ENCODE measurements around the gene MTNR1B. TPM values are rescaled to one million over a fixed set of nuclear protein-coding genes. Genes with fewer than 3 reads are reported as not detected.

The MTNR1B gene
- polyA plus RNA-seq, 3 donors from 2014 or later: not detected

GRCh38 chr11:92986585-92986984 is 17.1 kb downstream of the MTNR1B start:
- H3K36me3 Mint-ChIP-seq: no peaks in the 10 kb centered on the region
- peaks cover 0 to 2% (median 0%) of the 10 kb centered on the region in 3 donors for H3K27me3 Mint-ChIP-seq (ENCODE audit: low read depth in 3 of 3)
- peaks cover 6 to 12% (median 8%) of the 10 kb centered on the region in 6 donors for H3K9me3 Mint-ChIP-seq
- no peak overlapping the region for H3K27ac Mint-ChIP-seq
- no peaks in the 10 kb centered on the region for H3K4me1 Mint-ChIP-seq
- H3K4me3 Mint-ChIP-seq: no peak overlapping the region
- DNase-seq: no peak

- Mint-ChIP-seq H3K9me3 (peaks cover 6 to 16% (median 10%) of the 10 kb centered on the region in 6 donors), H3K27ac (no peak overlapping the region), H3K36me3 (no peaks in the 10 kb centered on the region), H3K27me3 (ENCODE audit: low read depth in 3 of 3) (peaks cover 0 to 2% (median 0%) of the 10 kb centered on the region in 3 donors), H3K4me1 (no peaks in the 10 kb centered on the region), H3K4me3 (no peak overlapping the region)
- no peak for DNase-seq
Measured at GRCh38 chr11:92993004-92993403, 23.6 kb downstream of the MTNR1B start.

GRCh38 chr11:93000511-93001476 is 31.3 kb downstream of the MTNR1B start:
- H3K4me3 Mint-ChIP-seq: no peak overlapping the region
- H3K36me3 Mint-ChIP-seq: no peaks in the 10 kb centered on the region
- no peak overlapping the region for H3K27ac Mint-ChIP-seq
- H3K27me3 Mint-ChIP-seq (ENCODE audit: low read depth in 3 of 3): peaks cover 0 to 4% (median 0%) of the 10 kb centered on the region in 3 donors
- DNase-seq: no peak
- no peaks in the 10 kb centered on the region for H3K4me1 Mint-ChIP-seq
- peaks cover 2 to 39% (median 12%) of the 10 kb centered on the region in 6 donors for H3K9me3 Mint-ChIP-seq

GRCh38 chr11:93001806-93002205 is 32.4 kb downstream of the MTNR1B start:
- H3K4me3 Mint-ChIP-seq: no peak overlapping the region
- H3K27ac Mint-ChIP-seq: no peak overlapping the region
- H3K27me3 Mint-ChIP-seq (ENCODE audit: low read depth in 3 of 3): peaks cover 0 to 4% (median 0%) of the 10 kb centered on the region in 3 donors
- no peaks in the 10 kb centered on the region for H3K36me3 Mint-ChIP-seq
- no peak for DNase-seq
- no peaks in the 10 kb centered on the region for H3K4me1 Mint-ChIP-seq
- peaks cover 6 to 44% (median 10%) of the 10 kb centered on the region in 6 donors for H3K9me3 Mint-ChIP-seq

GRCh38 chr11:93002380-93002779 is 32.9 kb downstream of the MTNR1B start:
- Mint-ChIP-seq H3K4me1 (no peaks in the 10 kb centered on the region), H3K9me3 (peaks cover 6 to 44% (median 10%) of the 10 kb centered on the region in 6 donors), H3K27me3 (ENCODE audit: low read depth in 3 of 3) (peaks cover 0 to 4% (median 0%) of the 10 kb centered on the region in 3 donors), H3K36me3 (no peaks in the 10 kb centered on the region), H3K4me3 (no peak overlapping the region), H3K27ac (no peak overlapping the region)
- DNase-seq: no peak

GRCh38 chr11:93005239-93005638 is 35.8 kb downstream of the MTNR1B start:
- Mint-ChIP-seq H3K27ac (no peak overlapping the region), H3K27me3 (ENCODE audit: low read depth in 3 of 3) (peaks cover 0 to 2% (median 0%) of the 10 kb centered on the region in 3 donors), H3K9me3 (peaks cover 3 to 41% (median 9%) of the 10 kb centered on the region in 6 donors), H3K36me3 (no peaks in the 10 kb centered on the region), H3K4me3 (no peak overlapping the region), H3K4me1 (no peaks in the 10 kb centered on the region)
- DNase-seq: no peak

- Mint-ChIP-seq H3K9me3 (peaks cover 0 to 14% (median 7%) of the 10 kb centered on the region in 6 donors), H3K27ac (no peak overlapping the region), H3K4me3 (no peak overlapping the region), H3K27me3 (ENCODE audit: low read depth in 3 of 3) (peaks cover 0 to 2% (median 0%) of the 10 kb centered on the region in 3 donors), H3K4me1 (no peaks in the 10 kb centered on the region), H3K36me3 (no peaks in the 10 kb centered on the region)
- DNase-seq: no peak
Measured at GRCh38 chr11:93013646-93014045, 44.2 kb downstream of the MTNR1B start.

- Mint-ChIP-seq H3K27ac (no peak overlapping the region), H3K9me3 (peaks cover 0 to 14% (median 10%) of the 10 kb centered on the region in 6 donors), H3K27me3 (ENCODE audit: low read depth in 3 of 3) (peaks cover 0 to 3% (median 0%) of the 10 kb centered on the region in 3 donors), H3K36me3 (no peaks in the 10 kb centered on the region), H3K4me1 (no peaks in the 10 kb centered on the region), H3K4me3 (no peak overlapping the region)
- DNase-seq: no peak
Measured at GRCh38 chr11:93016595-93016994, 47.1 kb downstream of the MTNR1B start.

GRCh38 chr11:93017821-93018690 is 48.6 kb downstream of the MTNR1B start:
- no peak for DNase-seq
- Mint-ChIP-seq H3K9me3 (peaks cover 0 to 16% (median 11%) of the 10 kb centered on the region in 6 donors), H3K36me3 (no peaks in the 10 kb centered on the region), H3K4me1 (no peaks in the 10 kb centered on the region), H3K4me3 (no peak overlapping the region), H3K27ac (no peak overlapping the region), H3K27me3 (ENCODE audit: low read depth in 3 of 3) (peaks cover 0 to 3% (median 0%) of the 10 kb centered on the region in 3 donors)

- Mint-ChIP-seq H3K36me3 (no peaks in the 10 kb centered on the region), H3K4me1 (no peaks in the 10 kb centered on the region), H3K27me3 (ENCODE audit: low read depth in 3 of 3) (peaks cover 0 to 4% (median 2%) of the 10 kb centered on the region in 3 donors), H3K9me3 (peaks cover 0 to 13% (median 8%) of the 10 kb centered on the region in 6 donors), H3K27ac (no peak overlapping the region), H3K4me3 (no peak overlapping the region)
- no peak for DNase-seq
Measured at GRCh38 chr11:93020248-93021046, 51.0 kb downstream of the MTNR1B start.

- peaks cover 0 to 4% (median 2%) of the 10 kb centered on the region in 3 donors for H3K27me3 Mint-ChIP-seq (ENCODE audit: low read depth in 3 of 3)
- no peaks in the 10 kb centered on the region for H3K36me3 Mint-ChIP-seq
- H3K9me3 Mint-ChIP-seq: peaks cover 0 to 6% (median 2%) of the 10 kb centered on the region in 6 donors
- no peaks in the 10 kb centered on the region for H3K4me1 Mint-ChIP-seq
- no peak overlapping the region for H3K4me3 Mint-ChIP-seq
- no peak overlapping the region for H3K27ac Mint-ChIP-seq
- no peak for DNase-seq
Measured at GRCh38 chr11:93024369-93024768, 54.9 kb downstream of the MTNR1B start.

GRCh38 chr11:93025558-93026255 is 56.3 kb downstream of the MTNR1B start:
- Mint-ChIP-seq H3K4me1 (no peaks in the 10 kb centered on the region), H3K27me3 (ENCODE audit: low read depth in 3 of 3) (peaks cover 0 to 2% (median 2%) of the 10 kb centered on the region in 3 donors), H3K9me3 (peaks cover 0 to 8% (median 1%) of the 10 kb centered on the region in 6 donors), H3K36me3 (no peaks in the 10 kb centered on the region), H3K27ac (no peak overlapping the region), H3K4me3 (no peak overlapping the region)
- no peak for DNase-seq
